Nucleus accumbens (tissue), 56 donors: Measurements from ENCODE around the gene B3GNT9.

Experiments used
- DNase-seq, 56 donors: peaks; one replicate each; lab custom pipeline; 2025; lab: John Stamatoyannopoulos, UW

The B3GNT9 gene

GRCh38 chr16:67170168-67170948, 19.6 kb upstream of the B3GNT9 start, which contains the start of gene NOL3:
TSS of gene NOL3 (plus strand) at chr16:67170538.
- DNase-seq, result peak in 46 of 56 donors; percentile 9 to 84 (median 62)

- DNase-seq, result peak in 19 of 56 donors; percentile 6 to 60 (median 20)
Observed at GRCh38 chr16:67169642-67170167, 18.9 kb upstream of the B3GNT9 start.

GRCh38 chr16:67169011-67169451, 18.2 kb upstream of the B3GNT9 start:
- DNase-seq, result no peak

GRCh38 chr16:67167588-67167987, 16.8 kb upstream of the B3GNT9 start:
- DNase-seq, result no peak

GRCh38 chr16:67166598-67167168, 15.9 kb upstream of the B3GNT9 start:
- DNase-seq, result no peak

GRCh38 chr16:67166110-67166547, 15.3 kb upstream of the B3GNT9 start:
- DNase-seq, result no peak

- DNase-seq, result no peak
Observed at GRCh38 chr16:67165121-67166078, 14.6 kb upstream of the B3GNT9 start.

GRCh38 chr16:67164599-67165061, 13.8 kb upstream of the B3GNT9 start, which contains the start of gene HSF4:
TSS of gene HSF4 (plus strand) at chr16:67164745. CDS start at chr16:67164812, 67 bp downstream.
- DNase-seq, result peak in 31 of 56 donors; percentile 11 to 80 (median 42)

GRCh38 chr16:67163999-67164558, 13.3 kb upstream of the B3GNT9 start:
- peak in 9 of 56 donors; percentile 30 to 70 (median 52) for DNase-seq

GRCh38 chr16:67163164-67163998, 12.6 kb upstream of the B3GNT9 start:
- DNase-seq, result peak in 49 of 56 donors; percentile 17 to 89 (median 73)

- DNase-seq, result peak in 1 of 56 donors; percentile 65
Observed at GRCh38 chr16:67162506-67163163, 11.8 kb upstream of the B3GNT9 start.

GRCh38 chr16:67161595-67162058, 10.8 kb upstream of the B3GNT9 start:
- DNase-seq, result no peak

GRCh38 chr16:67158637-67159600, 8.1 kb upstream of the B3GNT9 start:
- peak in 1 of 56 donors; percentile 61 for DNase-seq

GRCh38 chr16:67157892-67158635, 7.3 kb upstream of the B3GNT9 start:
- no peak for DNase-seq

GRCh38 chr16:67157106-67157748, 6.4 kb upstream of the B3GNT9 start:
- DNase-seq, result no peak
